Measurements from ENCODE around the gene ARPC5L. TPM values are rescaled to one million over a fixed set of nuclear protein-coding genes. Genes with fewer than 3 reads are reported as not detected.

Gene ARPC5L
- total RNA-seq, 1 donor from 2014 or later = 42.1 TPM

- ATAC-seq = no peak
- no peaks in the 10 kb centered on the region for H3K9me3 ChIP-seq
- no peak for DNase-seq
- intact Hi-C loops (cut with DNase I) = no loop called here
- H3K4me1 ChIP-seq = no peaks in the 10 kb centered on the region
- H3K27ac ChIP-seq = no peak overlapping the region
- H3K4me3 ChIP-seq = no peak overlapping the region
- peaks cover 93% of the 10 kb centered on the region for H3K36me3 ChIP-seq
- H3K27me3 ChIP-seq = no peaks in the 10 kb centered on the region
- TF ChIP-seq, protein P1, sequence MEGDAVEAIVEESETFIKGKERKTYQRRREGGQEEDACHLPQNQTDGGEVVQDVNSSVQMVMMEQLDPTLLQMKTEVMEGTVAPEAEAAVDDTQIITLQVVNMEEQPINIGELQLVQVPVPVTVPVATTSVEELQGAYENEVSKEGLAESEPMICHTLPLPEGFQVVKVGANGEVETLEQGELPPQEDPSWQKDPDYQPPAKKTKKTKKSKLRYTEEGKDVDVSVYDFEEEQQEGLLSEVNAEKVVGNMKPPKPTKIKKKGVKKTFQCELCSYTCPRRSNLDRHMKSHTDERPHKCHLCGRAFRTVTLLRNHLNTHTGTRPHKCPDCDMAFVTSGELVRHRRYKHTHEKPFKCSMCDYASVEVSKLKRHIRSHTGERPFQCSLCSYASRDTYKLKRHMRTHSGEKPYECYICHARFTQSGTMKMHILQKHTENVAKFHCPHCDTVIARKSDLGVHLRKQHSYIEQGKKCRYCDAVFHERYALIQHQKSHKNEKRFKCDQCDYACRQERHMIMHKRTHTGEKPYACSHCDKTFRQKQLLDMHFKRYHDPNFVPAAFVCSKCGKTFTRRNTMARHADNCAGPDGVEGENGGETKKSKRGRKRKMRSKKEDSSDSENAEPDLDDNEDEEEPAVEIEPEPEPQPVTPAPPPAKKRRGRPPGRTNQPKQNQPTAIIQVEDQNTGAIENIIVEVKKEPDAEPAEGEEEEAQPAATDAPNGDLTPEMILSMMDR (IDR thresholded peaks at IDR 0.05) = no peak
Measured at GRCh38 chr9:124886461-124886860, 24.5 kb downstream of the ARPC5L start.

- intact Hi-C loops (cut with DNase I) = no loop called here
- H3K4me3 ChIP-seq = no peak overlapping the region
Measured at GRCh38 chr9:124886866-124887492, 25.0 kb downstream of the ARPC5L start.

DNA sequence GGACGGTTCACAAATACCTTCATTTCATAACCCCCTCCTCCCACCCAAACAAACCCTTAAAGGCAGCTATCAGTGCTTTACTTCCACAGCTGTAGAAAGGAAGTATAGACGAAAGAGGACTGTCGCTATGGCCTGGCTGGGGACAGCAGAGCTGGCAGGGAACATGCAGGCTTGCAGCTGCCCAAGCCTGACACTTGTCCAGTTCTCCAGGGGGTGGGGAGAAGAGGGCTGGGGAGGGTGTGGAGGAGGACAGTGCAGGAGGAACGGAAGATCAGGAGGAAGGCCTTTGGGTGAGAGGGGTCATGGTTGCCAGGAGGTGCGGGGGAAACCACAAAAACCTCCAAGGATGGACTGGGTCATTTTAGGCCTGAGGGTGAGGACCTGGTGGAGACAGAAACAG, 25.9 kb downstream of the ARPC5L start:
- ATAC-seq (no peak), DNase-seq (no peak)
- Histone ChIP-seq H3K4me3 (no peak overlapping the region), H3K27ac (no peak overlapping the region), H3K36me3 (peaks cover 86% of the 10 kb centered on the region), H3K9me3 (no peaks in the 10 kb centered on the region), H3K4me1 (no peaks in the 10 kb centered on the region), H3K27me3 (no peaks in the 10 kb centered on the region)
- intact Hi-C loops (cut with DNase I) = no loop called here
- TF ChIP-seq, protein P1 (IDR thresholded peaks at IDR 0.05) = no peak

More at GRCh38 chr9:124886866-124887492, 25.0 kb downstream of the ARPC5L start:
- Histone ChIP-seq H3K4me1 (no peaks in the 10 kb centered on the region), H3K27ac (no peak overlapping the region), H3K9me3 (no peaks in the 10 kb centered on the region), H3K27me3 (no peaks in the 10 kb centered on the region), H3K36me3 (peaks cover 89% of the 10 kb centered on the region)
- TF ChIP-seq, protein P1 (IDR thresholded peaks at IDR 0.05) = no peak
- ATAC-seq (no peak), DNase-seq (no peak)

GRCh38 chr9:124889006-124889405, 27.1 kb downstream of the ARPC5L start:
- no peak overlapping the region for H3K4me3 ChIP-seq
- intact Hi-C loops (cut with DNase I) = no loop called here
- no peak overlapping the region for H3K27ac ChIP-seq
- H3K36me3 ChIP-seq = peaks cover 90% of the 10 kb centered on the region
- H3K4me1 ChIP-seq = no peaks in the 10 kb centered on the region
- no peak for DNase-seq
- H3K27me3 ChIP-seq = no peaks in the 10 kb centered on the region
- ATAC-seq = no peak
- H3K9me3 ChIP-seq = no peaks in the 10 kb centered on the region
- TF ChIP-seq, protein P1 (IDR thresholded peaks at IDR 0.05) = no peak

- no peak for DNase-seq
- H3K27ac ChIP-seq = no peak overlapping the region
- H3K9me3 ChIP-seq = no peaks in the 10 kb centered on the region
- H3K27me3 ChIP-seq = no peaks in the 10 kb centered on the region
- H3K4me3 ChIP-seq = no peak overlapping the region
- peaks cover 79% of the 10 kb centered on the region for H3K36me3 ChIP-seq
- TF ChIP-seq, protein P1 (IDR thresholded peaks at IDR 0.05) = no peak
- H3K4me1 ChIP-seq = no peaks in the 10 kb centered on the region
- ATAC-seq = no peak
- intact Hi-C loops (cut with DNase I) = no loop called here
Measured at GRCh38 chr9:124890179-124890578, 28.2 kb downstream of the ARPC5L start.

Data from upper lobe of right lung (tissue), 1 donor.